Measurements from ENCODE around the gene RHBDL1.

The RHBDL1 gene

DNA sequence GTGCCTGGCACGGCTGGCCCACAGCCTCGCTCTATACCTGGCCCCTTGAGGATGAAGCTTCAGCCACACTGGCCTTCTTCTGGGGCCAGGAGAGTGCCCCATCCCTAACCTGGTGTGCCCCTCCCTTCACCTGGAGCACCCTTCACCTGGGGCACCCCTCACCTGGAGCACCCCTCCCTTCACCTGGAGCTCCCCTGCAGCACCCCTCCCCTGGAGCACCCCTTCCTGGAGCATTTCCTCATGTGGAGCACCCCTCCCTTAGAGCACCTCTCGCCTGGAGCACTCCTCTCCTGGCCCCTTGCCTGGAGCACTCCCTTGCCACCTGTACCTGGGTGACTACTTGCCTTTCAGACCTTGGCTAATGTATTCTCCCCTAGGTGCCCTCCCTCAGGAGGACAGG lies 32.5 kb downstream of the RHBDL1 start:
- no peak for DNase-seq

DNA sequence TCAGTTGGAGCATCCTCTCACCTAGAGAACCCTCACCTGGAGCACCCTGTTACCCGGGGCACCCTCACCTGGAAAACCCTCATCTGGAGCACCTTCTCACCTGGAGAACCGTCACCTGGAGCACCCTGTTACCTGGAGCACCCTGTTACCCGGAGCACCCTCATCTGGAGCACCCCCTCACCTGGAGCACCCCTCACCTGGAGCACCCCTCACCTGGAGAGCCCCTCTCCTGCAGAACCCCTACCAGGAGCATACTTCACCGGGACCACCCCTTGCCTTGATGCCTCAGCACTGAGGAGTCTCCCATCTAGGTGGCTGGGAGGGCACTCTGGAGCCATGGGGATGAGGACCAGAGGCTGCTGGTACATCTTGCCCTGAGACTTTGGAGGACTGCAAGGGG lies 33.5 kb downstream of the RHBDL1 start:
- DNase-seq = no peak

DNA sequence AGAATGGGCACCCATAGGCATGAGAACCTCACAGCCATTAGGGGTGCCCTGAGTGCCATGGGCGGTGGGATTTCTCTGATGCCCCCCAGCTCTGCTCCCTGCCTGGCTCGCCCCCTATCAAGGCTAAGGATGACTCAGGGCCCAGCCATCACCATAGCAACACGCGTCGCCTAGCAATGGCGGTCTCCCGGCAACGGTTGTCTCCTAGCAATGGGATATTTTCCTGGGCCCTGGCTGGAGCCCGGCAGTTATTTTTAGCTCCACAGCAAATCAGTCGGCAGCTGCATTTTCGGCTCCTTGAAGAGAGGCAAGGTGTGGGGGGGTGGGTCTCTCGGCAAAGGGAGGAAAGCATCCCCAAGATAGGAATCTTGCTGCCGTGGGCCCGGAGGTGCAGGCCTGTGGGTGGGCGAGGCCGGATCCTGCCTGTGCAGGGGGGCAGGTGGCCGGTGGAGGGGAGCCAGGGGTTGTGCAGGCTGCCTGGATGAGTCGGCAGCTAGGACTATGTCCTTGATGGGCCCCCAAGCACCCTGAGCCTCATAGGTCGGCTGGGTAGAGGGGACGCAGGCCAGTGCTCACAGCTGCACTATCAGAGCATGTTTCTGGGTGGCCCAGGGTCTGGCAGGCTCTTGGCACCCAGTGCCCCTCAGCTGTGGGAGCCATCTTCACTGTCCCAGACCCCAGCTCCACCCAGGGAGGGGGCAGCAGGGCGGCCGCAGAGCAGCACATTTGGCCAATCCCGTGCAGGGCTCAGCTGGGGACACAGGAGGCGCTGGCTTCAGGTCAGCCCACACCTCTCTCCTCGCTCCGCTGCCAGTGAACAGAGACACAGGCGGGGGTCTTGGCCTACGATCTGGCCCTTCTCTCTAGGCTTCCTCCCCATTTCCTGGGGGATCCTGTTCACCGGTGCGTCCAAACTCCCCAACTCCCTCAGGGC lies 34.4 kb downstream of the RHBDL1 start:
- DNase-seq = no peak

DNA sequence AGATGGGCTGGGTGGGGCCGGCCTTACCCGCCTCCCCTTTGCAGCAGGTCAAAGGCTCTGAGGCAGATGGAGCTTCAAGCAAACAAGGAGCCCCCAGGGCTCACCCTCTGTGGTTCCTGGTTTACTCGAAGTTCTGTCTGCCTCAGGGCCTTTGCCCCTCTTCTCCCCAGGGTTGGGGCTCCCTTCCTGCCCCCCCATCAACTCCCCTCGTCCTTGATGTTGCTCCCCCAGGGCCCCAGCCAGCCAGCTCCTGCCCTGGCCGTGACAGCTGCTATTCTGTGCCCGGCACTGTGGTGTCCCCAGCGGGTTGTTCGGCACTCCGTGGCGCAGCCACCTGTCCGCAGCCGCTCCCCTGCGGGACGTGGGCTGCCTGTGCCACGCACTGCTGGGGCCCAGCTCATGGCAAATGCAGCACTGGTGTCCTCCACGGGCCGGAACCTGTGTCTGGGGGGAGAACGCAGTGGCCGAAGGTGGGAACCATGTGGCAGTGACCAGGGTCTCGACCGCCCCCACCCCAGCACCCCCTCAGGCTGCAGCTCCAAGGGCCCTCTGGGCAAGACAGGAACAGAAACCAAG lies 35.1 kb downstream of the RHBDL1 start:
- no peak for DNase-seq

DNA sequence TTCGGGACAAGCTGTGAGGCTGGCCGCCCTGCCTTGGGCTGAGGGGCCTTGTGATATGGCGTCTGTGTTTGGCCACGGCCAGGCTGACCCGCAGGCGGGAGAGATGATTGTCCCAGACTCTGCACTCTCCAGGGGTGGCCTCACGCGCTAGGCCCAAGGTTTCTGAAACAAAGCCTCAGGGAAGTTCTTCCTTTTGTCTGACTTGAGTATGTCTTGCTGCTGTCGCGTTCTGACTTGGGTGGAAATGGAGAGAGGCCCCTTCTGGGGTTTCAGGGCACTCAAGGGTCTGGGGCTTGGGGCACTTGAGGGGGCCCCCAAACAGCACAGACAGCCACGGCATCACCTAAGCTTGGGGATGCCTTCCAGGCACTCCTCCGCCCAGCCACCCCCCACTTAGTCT lies 35.6 kb downstream of the RHBDL1 start:
- no peak for DNase-seq

DNA sequence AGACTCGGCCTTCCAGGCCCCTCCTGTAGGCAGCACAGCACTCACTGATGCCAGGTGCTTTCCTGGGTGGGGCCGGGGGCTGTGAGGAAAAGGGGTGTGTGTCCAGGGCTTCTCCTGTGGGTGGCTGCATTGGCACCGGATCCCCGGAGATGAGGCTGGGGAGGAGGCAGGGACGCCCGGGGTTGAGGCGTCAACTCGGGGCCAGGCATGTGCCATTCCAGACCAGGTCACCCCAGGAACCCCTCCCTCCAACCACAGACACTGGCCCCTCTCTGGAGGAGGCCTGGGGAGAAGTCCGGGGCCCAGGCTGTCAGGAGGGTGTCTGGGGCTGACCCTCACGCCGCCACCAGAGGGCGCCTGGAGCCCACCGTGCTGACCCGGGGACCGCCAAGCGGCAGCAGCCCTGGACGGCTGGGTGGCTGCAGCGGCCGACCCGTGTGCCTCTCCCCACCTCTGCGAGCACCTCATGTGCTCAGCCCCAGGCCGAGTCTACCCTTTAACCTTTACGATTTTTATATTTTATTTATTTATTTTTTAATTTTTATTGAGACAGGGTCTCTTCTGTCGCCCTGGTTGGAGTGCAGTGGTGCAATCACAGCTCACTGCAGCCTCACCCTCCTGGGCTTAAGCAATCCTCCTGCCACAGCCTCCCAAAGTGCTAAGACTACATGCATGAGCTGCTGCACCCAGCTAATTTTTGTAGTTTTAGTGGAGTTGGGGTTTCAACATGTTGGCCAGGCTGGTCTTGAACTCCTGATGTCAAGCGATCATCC lies 36.3 kb downstream of the RHBDL1 start:
- peak; percentile 95 for DNase-seq

DNA sequence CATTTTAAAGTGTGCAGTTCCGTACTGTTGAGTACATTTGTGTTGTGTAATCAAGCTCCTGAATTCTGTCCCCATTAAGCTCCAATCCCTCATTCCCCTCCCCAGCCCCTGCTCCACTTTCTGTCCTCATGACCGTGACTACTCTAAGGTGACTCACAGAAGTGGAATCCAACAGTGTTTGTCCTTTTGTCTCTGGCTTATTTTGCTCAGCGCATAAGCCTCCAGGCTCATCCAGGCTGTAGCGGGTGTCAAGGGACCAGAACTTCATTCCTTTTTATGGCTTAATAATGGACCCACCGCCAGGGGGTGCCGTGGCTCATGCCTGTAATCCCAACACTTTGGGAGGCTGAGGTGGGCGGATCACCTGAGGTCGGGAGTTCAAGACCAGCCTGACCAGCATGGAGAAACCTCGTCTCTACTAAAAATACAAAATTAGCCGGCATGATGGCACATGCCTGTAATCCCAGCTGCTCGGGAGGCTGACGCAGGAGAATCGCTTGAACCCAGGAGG lies 37.3 kb downstream of the RHBDL1 start:
- peak; percentile 83 for DNase-seq

DNA sequence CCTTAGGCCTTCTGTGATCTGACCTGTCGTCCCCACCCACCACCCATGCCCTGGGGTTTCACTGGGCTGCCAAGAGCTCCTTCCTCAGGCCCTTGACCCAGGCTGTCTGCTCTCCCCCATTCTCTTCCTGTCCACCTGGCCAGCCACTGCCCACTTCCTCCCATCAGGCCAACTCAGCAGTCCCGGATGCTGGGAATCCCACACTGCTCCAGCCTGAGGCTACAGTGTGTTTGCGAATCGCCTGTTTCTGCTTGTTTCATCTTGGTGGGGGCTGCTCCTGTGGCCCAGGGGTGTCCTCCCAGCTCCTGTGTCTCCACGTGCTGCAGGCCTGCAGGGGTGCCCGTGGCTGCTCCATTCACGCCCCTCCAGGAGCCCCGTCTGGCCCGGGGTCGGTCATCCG lies 38.6 kb downstream of the RHBDL1 start:
- DNase-seq = no peak

DNA sequence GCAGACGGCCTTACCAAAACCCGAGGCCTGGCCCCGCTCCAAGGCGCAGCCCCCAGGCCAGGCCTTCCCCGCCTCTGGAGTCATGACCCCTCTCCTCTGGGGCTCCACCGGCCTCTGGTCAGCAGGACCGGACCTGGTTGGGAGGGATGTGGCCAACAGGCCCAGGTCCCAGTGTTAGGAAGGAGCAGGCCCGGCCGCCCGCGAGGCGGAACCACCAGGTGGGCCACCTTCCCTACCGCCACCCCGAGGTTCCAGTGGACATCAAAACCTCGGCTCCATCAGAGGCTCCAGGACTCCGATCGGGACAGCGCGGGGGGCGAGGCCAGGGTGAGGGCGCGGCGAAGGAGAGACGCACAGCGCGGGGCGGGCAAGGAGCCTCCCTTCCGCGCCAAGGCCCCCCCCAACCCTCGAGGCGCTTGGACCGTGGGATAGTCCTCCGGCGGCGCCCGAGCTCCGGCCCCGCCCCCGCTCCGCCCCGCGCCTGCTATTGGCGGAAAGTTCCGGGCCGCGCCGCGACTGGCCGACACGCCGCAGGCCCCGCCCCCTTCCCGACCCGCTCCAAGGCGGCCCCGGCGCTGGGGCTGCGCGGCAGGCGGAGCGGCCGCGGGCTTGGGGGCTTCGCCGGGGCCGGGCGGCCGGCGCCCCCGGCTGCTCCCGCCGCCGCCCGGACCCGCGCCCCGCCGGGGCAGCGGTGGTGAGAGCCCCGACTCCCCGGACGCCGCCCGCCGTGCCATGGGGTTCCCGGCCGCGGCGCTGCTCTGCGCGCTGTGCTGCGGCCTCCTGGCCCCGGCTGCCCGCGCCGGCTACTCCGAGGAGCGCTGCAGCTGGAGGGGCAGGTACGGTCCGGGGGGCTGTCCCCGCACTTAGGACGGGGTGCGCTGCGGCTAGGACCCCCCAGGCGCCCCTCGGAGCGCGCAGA lies 39.3 kb downstream of the RHBDL1 start, which contains the start of gene METRN:
TSS of gene METRN (plus strand) at position 561 of the 919 bp plus-strand sequence. CDS start at position 733, 172 bp downstream.
- peak; percentile 97 for DNase-seq

DNA sequence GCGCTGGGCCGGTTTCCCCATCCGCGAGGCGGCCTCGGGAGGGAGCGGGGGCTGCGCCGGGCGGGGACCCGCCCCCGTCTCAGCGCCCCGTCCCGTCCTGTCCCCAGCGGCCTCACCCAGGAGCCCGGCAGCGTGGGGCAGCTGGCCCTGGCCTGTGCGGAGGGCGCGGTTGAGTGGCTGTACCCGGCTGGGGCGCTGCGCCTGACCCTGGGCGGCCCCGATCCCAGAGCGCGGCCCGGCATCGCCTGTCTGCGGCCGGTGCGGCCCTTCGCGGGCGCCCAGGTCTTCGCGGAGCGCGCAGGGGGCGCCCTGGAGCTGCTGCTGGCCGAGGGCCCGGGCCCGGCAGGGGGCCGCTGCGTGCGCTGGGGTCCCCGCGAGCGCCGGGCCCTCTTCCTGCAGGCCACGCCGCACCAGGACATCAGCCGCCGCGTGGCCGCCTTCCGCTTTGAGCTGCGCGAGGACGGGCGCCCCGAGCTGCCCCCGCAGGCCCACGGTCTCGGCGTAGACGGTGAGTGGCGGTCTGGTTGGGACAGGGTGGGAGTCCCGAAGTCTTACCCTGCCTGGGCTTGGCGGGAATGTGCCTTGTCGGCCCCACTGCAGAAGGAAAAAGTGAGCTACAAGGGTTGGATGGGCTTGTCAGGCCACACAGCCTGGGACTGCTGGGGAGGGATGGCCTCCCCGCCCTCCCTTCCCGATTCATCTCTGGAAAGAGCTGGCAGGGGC lies 40.2 kb downstream of the RHBDL1 start:
- DNase-seq = no peak

DNA sequence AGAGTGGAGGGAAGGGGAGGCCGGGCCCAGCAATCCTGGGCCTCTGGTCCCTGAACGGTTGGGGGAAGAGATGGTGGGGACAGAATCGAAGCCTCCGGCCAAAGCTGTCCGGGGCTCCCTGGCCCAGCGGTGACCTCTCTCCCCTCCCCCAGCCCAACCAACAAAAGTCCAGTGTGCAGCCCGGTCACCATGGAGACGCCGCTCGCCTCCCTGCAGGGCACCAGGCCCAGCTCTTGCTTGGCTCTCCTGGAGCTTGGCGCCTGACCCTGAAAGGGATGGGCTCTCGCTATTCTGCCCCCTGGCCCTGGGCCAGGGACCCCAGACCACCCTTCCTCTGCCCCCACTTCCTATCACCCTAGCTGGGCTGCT lies 40.7 kb downstream of the RHBDL1 start:
- no peak for DNase-seq

DNA sequence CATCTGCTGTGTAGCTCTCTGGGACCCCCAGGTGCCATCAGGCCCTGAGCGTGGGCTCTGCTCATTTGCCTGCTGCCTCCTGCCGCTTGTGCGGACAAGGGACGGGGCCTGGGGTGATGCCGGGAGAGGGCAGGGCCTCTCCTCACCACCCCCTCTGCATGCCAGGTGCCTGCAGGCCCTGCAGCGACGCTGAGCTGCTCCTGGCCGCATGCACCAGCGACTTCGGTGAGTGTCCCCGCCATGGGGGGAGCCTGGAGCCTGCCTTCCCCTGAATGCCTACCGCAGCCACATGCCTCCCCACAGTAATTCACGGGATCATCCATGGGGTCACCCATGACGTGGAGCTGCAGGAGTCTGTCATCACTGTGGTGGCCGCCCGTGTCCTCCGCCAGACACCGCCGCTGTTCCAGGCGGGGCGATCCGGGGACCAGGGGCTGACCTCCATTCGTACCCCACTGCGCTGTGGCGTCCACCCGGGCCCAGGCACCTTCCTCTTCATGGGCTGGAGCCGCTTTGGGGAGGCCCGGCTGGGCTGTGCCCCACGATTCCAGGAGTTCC lies 41.4 kb downstream of the RHBDL1 start:
- DNase-seq = no peak

DNA sequence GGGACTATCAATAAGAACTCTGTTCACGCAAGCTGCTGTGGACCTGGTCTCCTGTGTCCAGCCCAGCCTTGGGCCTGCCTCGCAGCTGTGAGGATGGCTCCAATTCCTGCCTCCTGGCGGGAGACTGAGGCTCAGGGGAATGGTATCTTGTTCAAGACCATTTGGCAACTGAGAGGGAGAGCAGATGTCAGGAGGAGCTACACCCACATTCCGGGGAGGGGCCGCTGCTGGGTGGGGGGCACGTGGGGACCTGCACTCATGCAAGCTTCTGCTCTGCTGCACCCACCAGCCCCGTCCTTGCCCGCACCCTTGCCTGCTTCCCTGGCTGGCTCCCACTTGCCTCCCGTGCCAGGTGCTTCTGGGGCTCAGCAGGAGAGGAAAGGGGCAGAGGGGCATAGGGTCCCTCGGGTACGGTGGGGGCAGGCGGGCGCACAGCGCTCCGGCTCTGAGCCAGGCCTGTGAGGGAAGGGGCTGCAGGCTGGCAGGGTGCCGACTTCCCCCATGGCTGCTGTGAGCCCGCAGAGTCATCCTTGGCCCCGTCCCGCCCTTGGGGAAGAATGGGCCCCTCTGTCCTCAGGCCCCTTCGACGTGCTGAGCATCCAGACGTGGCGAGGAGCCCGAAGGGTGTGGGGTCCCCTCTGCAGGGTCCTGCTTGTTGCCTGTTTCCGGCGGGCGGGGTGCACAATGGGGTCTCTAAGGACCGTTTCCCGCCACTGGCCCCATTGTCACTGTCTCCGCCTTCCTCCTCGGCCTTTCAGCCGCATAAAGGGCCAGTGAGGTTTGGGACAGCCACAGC lies 42.2 kb downstream of the RHBDL1 start:
- no peak for DNase-seq

DNA sequence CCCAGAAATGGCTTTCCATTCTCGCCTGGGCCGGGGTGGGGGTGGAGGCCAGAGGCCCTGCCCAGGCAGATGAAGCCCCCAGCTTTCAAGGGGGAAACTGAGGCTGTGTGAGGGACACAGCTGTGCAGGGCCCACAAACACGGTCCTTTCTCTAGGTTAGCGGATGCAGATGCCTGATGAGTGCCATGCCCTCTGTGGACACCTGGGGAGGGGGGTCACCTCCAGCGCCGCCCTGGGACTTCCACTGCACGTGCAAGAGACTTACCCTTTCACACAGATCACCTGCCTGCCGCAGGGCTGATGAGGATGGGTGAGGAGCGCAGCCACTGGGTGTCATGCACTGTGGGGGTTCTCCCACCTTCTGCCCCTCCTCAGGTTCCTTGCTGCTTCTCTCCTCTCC lies 42.9 kb downstream of the RHBDL1 start:
- no peak for DNase-seq

DNA sequence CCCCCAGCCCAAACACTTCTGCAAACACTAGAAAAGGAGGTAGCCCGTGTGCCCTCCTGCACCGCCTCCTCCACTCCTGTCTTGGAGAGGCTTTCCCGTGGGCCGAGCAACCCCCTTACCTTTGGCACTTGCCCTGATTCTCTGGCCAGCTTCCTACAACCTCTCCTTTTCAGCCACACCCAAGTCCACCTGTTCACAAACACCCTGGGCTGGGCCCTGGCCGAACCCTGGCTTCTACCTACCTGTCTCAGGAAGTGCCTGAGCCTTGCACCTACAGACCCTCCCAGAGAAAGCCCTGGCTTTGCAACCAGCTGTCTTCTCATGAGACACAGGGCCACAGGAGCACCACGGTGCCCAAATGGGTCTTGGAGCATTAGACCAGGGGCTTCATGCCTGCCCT lies 43.5 kb downstream of the RHBDL1 start:
- DNase-seq = no peak

DNA sequence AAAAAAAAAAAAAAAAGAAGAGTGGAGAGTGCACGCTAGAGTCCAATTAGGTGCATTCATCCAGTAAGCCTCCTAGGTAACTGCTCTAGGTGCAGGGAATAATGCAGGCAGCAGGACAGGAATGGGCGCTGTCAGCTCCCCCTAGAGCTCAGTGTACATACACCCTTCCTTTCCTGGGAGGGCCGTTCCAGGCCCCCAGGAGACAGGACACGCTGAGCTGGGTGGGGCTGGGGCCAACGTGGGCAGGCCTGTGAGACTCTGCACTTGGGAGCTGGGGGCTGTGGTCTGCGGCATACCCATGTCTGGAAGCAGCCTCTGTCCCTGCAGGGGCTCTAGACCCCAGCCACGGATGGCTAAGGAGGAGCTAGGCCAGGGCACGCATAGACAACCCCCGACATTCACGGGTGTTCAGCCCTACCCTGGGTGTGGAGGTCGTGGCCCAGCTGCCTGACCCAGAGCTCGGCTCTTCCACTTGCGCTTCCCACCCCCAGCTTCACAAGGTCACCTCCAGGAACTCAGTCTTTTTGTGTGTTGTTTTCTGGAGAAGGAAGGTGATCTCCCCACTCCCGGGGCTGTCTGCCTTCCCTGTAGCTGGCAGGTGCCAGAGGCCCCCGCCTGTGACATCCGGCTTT lies 44.5 kb downstream of the RHBDL1 start:
- no peak for DNase-seq

DNA sequence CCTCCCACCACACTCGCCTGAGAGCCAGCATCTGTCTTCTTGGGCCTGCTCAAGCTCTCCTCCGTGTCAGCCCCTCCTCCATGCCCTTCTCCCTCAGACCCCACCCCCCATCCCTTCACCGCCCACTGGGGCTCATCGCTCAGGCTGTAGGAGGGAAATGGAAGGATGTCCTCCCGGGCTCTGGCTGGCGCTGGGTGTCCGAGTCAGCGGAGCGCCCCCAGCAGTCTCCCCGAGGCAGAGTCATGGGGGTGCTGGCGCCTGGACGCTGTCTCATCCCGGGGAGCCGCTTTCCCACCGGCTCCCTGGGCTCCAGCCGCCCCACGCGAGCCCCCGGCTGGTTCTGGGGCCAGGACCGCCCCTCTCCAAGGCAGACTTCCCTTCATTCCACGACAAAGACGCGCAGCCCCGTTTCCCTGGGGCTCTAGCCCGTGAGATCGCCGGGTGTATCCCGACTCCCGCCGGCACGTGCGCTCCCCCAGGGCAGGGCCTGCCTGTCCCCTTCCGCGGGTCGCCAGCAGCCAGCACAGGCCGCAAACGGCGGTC lies 45.0 kb downstream of the RHBDL1 start:
- DNase-seq = peak; percentile 77

DNA sequence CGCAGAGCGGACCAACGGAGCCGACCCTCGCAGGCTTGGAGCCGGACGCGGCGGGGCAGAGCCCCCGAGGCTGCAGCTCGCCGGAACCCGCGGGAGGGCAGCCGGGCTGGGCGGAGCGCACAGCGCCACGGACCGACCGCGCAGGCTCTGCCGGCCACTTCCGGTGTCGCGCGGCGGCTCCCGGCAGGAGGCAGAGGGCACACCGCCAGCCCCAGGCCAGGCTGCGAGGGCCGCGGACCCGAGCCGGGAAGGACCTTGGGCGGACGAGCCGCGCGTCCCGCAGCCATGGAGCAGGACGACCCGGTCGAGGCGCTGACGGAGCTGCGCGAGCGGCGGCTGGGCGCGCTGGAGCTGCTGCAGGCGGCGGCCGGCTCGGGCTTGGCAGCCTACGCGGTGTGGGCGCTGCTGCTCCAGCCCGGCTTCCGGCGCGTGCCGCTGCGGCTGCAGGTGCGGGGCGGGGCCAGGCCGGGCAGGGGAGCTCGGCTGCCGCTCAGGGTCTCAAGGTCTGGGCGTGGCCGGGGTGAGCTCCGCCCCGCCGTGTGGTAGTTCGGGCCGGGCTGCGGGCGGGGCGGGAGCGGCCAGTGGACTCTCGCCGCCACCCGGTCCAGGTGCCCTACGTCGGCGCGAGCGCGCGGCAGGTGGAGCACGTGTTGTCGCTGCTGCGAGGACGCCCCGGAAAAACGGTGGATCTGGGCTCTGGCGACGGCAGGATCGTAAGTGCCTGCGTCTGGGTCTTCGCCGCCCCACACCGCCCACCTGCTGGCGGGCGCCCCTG lies 45.7 kb downstream of the RHBDL1 start, which contains the start of gene ANTKMT:
TSS of gene ANTKMT (plus strand) at position 157 of the 775 bp plus-strand sequence. CDS start at position 286, 129 bp downstream.
- DNase-seq = peak; percentile 90
